ENCODE measurements around the gene SGSM2. TPM values are rescaled to one million over a fixed set of nuclear protein-coding genes. Genes with fewer than 3 reads are reported as not detected.
A peak's percentile ranks its signal among the peaks of the same experiment; 100 is the strongest.

Gene SGSM2
- total and polyA plus RNA-seq, 9 donors = 9.3 to 50.6 (median 42.4) TPM

GRCh38 chr17:2362881-2363280 lies 25.6 kb downstream of the SGSM2 start:
- no peak overlapping the region for H3K27ac ChIP-seq
- H3K4me1 ChIP-seq (ENCODE audit: insufficient read depth) = no peaks in the 10 kb centered on the region
- TF ChIP-seq EP300 (IDR thresholded peaks at IDR 0.05) (no peak), POLR2A (IDR thresholded peaks at IDR 0.05) (no peak)
- TF ChIP-seq, protein P1, sequence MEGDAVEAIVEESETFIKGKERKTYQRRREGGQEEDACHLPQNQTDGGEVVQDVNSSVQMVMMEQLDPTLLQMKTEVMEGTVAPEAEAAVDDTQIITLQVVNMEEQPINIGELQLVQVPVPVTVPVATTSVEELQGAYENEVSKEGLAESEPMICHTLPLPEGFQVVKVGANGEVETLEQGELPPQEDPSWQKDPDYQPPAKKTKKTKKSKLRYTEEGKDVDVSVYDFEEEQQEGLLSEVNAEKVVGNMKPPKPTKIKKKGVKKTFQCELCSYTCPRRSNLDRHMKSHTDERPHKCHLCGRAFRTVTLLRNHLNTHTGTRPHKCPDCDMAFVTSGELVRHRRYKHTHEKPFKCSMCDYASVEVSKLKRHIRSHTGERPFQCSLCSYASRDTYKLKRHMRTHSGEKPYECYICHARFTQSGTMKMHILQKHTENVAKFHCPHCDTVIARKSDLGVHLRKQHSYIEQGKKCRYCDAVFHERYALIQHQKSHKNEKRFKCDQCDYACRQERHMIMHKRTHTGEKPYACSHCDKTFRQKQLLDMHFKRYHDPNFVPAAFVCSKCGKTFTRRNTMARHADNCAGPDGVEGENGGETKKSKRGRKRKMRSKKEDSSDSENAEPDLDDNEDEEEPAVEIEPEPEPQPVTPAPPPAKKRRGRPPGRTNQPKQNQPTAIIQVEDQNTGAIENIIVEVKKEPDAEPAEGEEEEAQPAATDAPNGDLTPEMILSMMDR (IDR thresholded peaks at IDR 0.05) = no peak
- WGBS, 3 donors = 94 to 96% (median 94%) methylated on average over 13 to 14 of the region's 14 CpGs
- intact Hi-C loops (cut with DNase I) = loop anchor here in 1 of 4 donors (10.0 kb wide), 1 partner anchor 52 kb away; no protein-coding TSS in a partner anchor
- peak in 1 of 5 donors; percentile 20 for DNase-seq
- no peak overlapping the region for H3K4me3 ChIP-seq
- no peaks in the 10 kb centered on the region for H3K27me3 ChIP-seq
- H3K9me3 ChIP-seq = no peaks in the 10 kb centered on the region
- no peaks in the 10 kb centered on the region for H3K36me3 ChIP-seq

DNA sequence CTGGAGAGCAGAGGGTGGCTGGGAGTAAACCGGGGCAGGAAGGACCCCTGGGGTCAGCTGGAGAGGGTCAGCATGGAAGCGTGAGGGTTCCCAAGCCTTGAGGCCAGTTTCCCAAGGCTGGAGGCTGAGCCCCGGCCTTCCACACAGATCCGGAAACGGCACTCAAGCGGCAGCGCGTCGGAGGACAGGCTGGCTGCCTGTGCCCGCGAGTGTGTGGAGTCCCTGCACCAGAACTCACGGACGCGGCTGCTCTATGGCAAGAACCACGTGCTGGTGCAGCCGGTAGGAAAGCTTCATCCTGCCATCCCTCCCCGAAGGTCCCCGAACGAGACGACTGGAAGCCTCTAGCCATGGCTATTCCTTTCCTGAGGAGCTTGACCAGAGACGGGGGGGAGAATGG lies 26.0 kb downstream of the SGSM2 start:
- WGBS, 3 donors = 91 to 98% (median 92%) methylated on average over 21 of the region's 21 CpGs
- intact Hi-C loops (cut with DNase I) = loop anchor here in 1 of 4 donors (10.0 kb wide), 1 partner anchor 51 kb away; no protein-coding TSS in a partner anchor
- H3K27ac ChIP-seq = no peak overlapping the region

GRCh38 chr17:2363851-2364762 lies 26.8 kb downstream of the SGSM2 start:
- TF ChIP-seq POLR2A (IDR thresholded peaks at IDR 0.05) (no peak), EP300 (IDR thresholded peaks at IDR 0.05) (no peak)
- TF ChIP-seq, protein P1 (IDR thresholded peaks at IDR 0.05) = no peak
- Histone ChIP-seq H3K9me3 (no peaks in the 10 kb centered on the region), H3K27me3 (no peaks in the 10 kb centered on the region), H3K4me1 (ENCODE audit: insufficient read depth) (no peaks in the 10 kb centered on the region), H3K4me3 (no peak overlapping the region), H3K27ac (no peak overlapping the region), H3K36me3 (no peaks in the 10 kb centered on the region)
- intact Hi-C loops (cut with DNase I) = loop anchor here in 1 of 4 donors (10.0 kb wide), 1 partner anchor 51 kb away; no protein-coding TSS in a partner anchor
- DNase-seq = no peak
- 67% methylated on average over 26 of the region's 26 CpGs for whole genome bisulfite sequencing, 3 donors

More for the DNA sequence above, 26.0 kb downstream of the SGSM2 start:
- DNase-seq = peak in 1 of 5 donors; percentile 21
- Histone ChIP-seq H3K9me3 (no peaks in the 10 kb centered on the region), H3K4me3 (no peak overlapping the region), H3K36me3 (no peaks in the 10 kb centered on the region), H3K4me1 (ENCODE audit: insufficient read depth) (no peaks in the 10 kb centered on the region), H3K27me3 (no peaks in the 10 kb centered on the region)
- no peak for TF ChIP-seq POLR2A (IDR thresholded peaks at IDR 0.05)

DNA sequence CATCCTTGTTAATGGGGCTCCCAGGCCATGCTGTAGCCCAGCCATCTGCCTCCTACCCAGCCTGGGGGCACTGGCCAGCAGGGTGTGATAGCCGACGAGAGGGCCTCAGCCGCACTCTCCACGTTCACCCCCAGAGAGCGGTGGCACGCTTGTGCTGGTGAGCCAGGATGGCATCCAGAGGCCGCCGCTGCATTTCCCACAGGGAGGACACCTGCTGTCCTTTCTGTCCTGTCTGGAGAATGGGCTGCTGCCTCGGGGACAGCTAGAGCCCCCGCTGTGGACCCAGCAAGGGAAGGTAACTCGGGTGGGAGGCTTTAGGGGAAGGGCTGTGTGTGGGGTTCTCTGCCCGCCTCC lies 27.4 kb downstream of the SGSM2 start:
- 86 to 92% (median 91%) methylated on average over 12 of the region's 12 CpGs for WGBS, 3 donors
- Histone ChIP-seq H3K4me1 (ENCODE audit: insufficient read depth) (no peaks in the 10 kb centered on the region), H3K27ac (no peak overlapping the region), H3K27me3 (no peaks in the 10 kb centered on the region), H3K4me3 (no peak overlapping the region), H3K9me3 (no peaks in the 10 kb centered on the region), H3K36me3 (no peaks in the 10 kb centered on the region)
- TF ChIP-seq POLR2A (IDR thresholded peaks at IDR 0.05) (no peak), EP300 (IDR thresholded peaks at IDR 0.05) (no peak)
- TF ChIP-seq, protein P1 (IDR thresholded peaks at IDR 0.05) = no peak
- no peak for DNase-seq
- intact Hi-C loops (cut with DNase I) = loop anchor here in 1 of 4 donors (10.0 kb wide), 1 partner anchor 50 kb away; no protein-coding TSS in a partner anchor

- intact Hi-C loops (cut with DNase I) = loop anchor here in 1 of 4 donors (10.0 kb wide), 1 partner anchor 50 kb away; no protein-coding TSS in a partner anchor
- Histone ChIP-seq H3K36me3 (no peaks in the 10 kb centered on the region), H3K4me1 (ENCODE audit: insufficient read depth) (no peaks in the 10 kb centered on the region), H3K9me3 (no peaks in the 10 kb centered on the region), H3K27ac (no peak overlapping the region), H3K4me3 (no peak overlapping the region), H3K27me3 (no peaks in the 10 kb centered on the region)
- TF ChIP-seq EP300 (IDR thresholded peaks at IDR 0.05) = no peak
- TF ChIP-seq, protein P1 (IDR thresholded peaks at IDR 0.05) = no peak
- no peak for TF ChIP-seq POLR2A (IDR thresholded peaks at IDR 0.05)
- 92 to 95% (median 92%) methylated on average over 20 of the region's 20 CpGs for WGBS, 3 donors
- DNase-seq = no peak
Observed at GRCh38 chr17:2365132-2365531, 27.8 kb downstream of the SGSM2 start.
